OCI-LY7 (cell line): ENCODE results near the gene LRP1B. TPM values are rescaled to one million over a fixed set of nuclear protein-coding genes. Genes with fewer than 3 reads are reported as not detected.

Source experiments
- BruUV-seq: library from RNA; stranded (reverse); fragments of 400-500 nt; replicated peaks from 2 replicates; lab custom pipeline; 2021; lab: Mats Ljungman, UMichigan
- CTCF ChIA-PET: fragments of 300-600 bp; sonication (Branson Sonifier 250); formaldehyde crosslinking; loops from one replicate; lab custom pipeline; 2022; ENCODE audit warnings: antibody characterized with exemption; ENCODE audit not compliant: unreplicated experiment; lab: Charles Lee
- POLR2A ChIA-PET: fragments of 300-600 bp; sonication (Branson Sonifier 250); formaldehyde crosslinking; loops from one replicate; lab custom pipeline; 2022; ENCODE audit warnings: antibody characterized with exemption; lab: Charles Lee
- DNase-seq: peaks from one replicate; pipeline ENCODE4 v3.0.0-alpha.2; 2015; ENCODE audit warnings: low spot score
- H2AFZ ChIP-seq: fragments of 200-600 bp; sonication (generic), shearing (Covaris generic); 2 replicates; pipeline ENCODE4 v1.6.1; 2014; ENCODE audit warnings: mild to moderate bottlenecking, antibody characterized with exemption, low read length, moderate library complexity
- H3K27ac ChIP-seq: fragments of 200-600 bp; sonication (generic); 2 replicates; pipeline ENCODE4 v1.5.1; 2014; ENCODE audit warnings: mixed run types, low read depth, mild to moderate bottlenecking, moderate library complexity, low read length, inconsistent platforms; ENCODE audit not compliant: poor library complexity, severe bottlenecking
- H3K36me3 ChIP-seq: fragments of 200-600 bp; sonication (generic); 2 replicates; pipeline ENCODE4 v1.6.1; 2014; ENCODE audit warnings: mild to moderate bottlenecking, antibody characterized with exemption, low read length, moderate library complexity, mixed read lengths; ENCODE audit not compliant: insufficient read depth
- H3K4me1 ChIP-seq: fragments of 200-600 bp; sonication (generic); 2 replicates; pipeline ENCODE4 v1.5.1; 2014; ENCODE audit warnings: mild to moderate bottlenecking, low read length; ENCODE audit not compliant: insufficient read depth, poor library complexity, severe bottlenecking
- H3K4me2 ChIP-seq: fragments of 200-600 bp; sonication (generic); 2 replicates; pipeline ENCODE4 v1.6.1; 2014; ENCODE audit warnings: mild to moderate bottlenecking, low read length
- H3K4me3 ChIP-seq: fragments of 200-600 bp; sonication (generic); 2 replicates; pipeline ENCODE4 v1.5.1; 2014; ENCODE audit warnings: mild to moderate bottlenecking, low read depth, low read length; ENCODE audit not compliant: poor library complexity, severe bottlenecking
- H3K79me2 ChIP-seq: fragments of 200-600 bp; sonication (generic); 2 replicates; pipeline ENCODE4 v1.6.1; 2016; ENCODE audit warnings: low read depth, mild to moderate bottlenecking, low read length, moderate library complexity, mixed read lengths; ENCODE audit not compliant: insufficient read depth
- H3K9me2 ChIP-seq: fragments of 200-600 bp; sonication (generic); 2 replicates; pipeline ENCODE4 v1.6.1; 2016; ENCODE audit warnings: mild to moderate bottlenecking, low read length, mixed read lengths; ENCODE audit not compliant: insufficient read depth
- H3K9me3 ChIP-seq: fragments of 200-600 bp; sonication (generic); 2 replicates; pipeline ENCODE4 v1.6.1; 2014; ENCODE audit warnings: mild to moderate bottlenecking, mixed run types, low read length, mixed read lengths
- H4K20me1 ChIP-seq: fragments of 200-600 bp; sonication (generic); 2 replicates; pipeline ENCODE4 v1.6.1; 2014; ENCODE audit warnings: mild to moderate bottlenecking, antibody characterized with exemption, low read length, moderate library complexity, mixed read lengths; ENCODE audit not compliant: insufficient read depth
- EZH2phosphoT487 ChIP-seq: fragments of 200-600 bp; sonication (generic); IDR thresholded peaks from 2 replicates; pipeline ENCODE4 v1.6.1; 2018; ENCODE audit warnings: low read depth, borderline replicate concordance, mild to moderate bottlenecking, mixed run types, antibody characterized with exemption, low read length, moderate library complexity, mixed read lengths
- intact Hi-C: fragments of 100-400 bp; cut with micrococcal nuclease; formaldehyde crosslinking; loops from one replicate; pipeline ENCODE4 v1.10.0; 2022; ENCODE audit not compliant: unreplicated experiment
- total RNA-seq, 2 experiments: library from RNA; depleted of rRNA in 1 of 2; stranded (reverse); fragments of >200 nt in 1 of 2; shearing (Covaris generic) in 1 of 2; gene quantifications; 2 replicates each; pipeline ENCODE4 v1.2.3, GENCODE V29; 2014 to 2022
- TF ChIP-seq, protein P1 (sequence below): fragments of 200-600 bp; sonication (generic); conservative IDR thresholded peaks from 2 replicates; pipeline ENCODE4 v1.5.1; 2014; ENCODE audit warnings: mild to moderate bottlenecking, antibody characterized with exemption, low read length, moderate library complexity, mixed read lengths

The LRP1B gene
- total RNA-seq, 2 experiments from 2014 or later = not detected

GRCh38 chr2:140481136-140481535 is 1649.7 kb downstream of the LRP1B start:
- no peaks in the 10 kb centered on the region for H3K9me2 ChIP-seq
- no peaks in the 10 kb centered on the region for H4K20me1 ChIP-seq
- H3K79me2 ChIP-seq = no peaks in the 10 kb centered on the region
- H3K36me3 ChIP-seq = no peaks in the 10 kb centered on the region
- DNase-seq = no peak
- H3K4me2 ChIP-seq = no peak overlapping the region
- H2AFZ ChIP-seq = no peak overlapping the region
- intact Hi-C loops = no loop called here
- no peaks in the 10 kb centered on the region for H3K4me1 ChIP-seq
- CTCF ChIA-PET = no interaction called here
- POLR2A ChIA-PET = interaction anchor here (0.6 kb wide), 1 partner anchor 19 kb away, joined by 3 read pairs; no protein-coding TSS in a partner anchor
- TF ChIP-seq, protein P1, sequence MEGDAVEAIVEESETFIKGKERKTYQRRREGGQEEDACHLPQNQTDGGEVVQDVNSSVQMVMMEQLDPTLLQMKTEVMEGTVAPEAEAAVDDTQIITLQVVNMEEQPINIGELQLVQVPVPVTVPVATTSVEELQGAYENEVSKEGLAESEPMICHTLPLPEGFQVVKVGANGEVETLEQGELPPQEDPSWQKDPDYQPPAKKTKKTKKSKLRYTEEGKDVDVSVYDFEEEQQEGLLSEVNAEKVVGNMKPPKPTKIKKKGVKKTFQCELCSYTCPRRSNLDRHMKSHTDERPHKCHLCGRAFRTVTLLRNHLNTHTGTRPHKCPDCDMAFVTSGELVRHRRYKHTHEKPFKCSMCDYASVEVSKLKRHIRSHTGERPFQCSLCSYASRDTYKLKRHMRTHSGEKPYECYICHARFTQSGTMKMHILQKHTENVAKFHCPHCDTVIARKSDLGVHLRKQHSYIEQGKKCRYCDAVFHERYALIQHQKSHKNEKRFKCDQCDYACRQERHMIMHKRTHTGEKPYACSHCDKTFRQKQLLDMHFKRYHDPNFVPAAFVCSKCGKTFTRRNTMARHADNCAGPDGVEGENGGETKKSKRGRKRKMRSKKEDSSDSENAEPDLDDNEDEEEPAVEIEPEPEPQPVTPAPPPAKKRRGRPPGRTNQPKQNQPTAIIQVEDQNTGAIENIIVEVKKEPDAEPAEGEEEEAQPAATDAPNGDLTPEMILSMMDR = no peak
- TF ChIP-seq EZH2phosphoT487 = no peak
- H3K4me3 ChIP-seq = no peak overlapping the region
- H3K27ac ChIP-seq = no peak overlapping the region
- no peaks in the 10 kb centered on the region for H3K9me3 ChIP-seq
- BruUV-seq = no TSS peak

- ChIA-PET CTCF (no interaction called here), POLR2A (no interaction called here)
- Histone ChIP-seq H4K20me1 (no peaks in the 10 kb centered on the region), H3K9me2 (no peaks in the 10 kb centered on the region), H3K79me2 (no peaks in the 10 kb centered on the region), H3K36me3 (no peaks in the 10 kb centered on the region), H3K4me1 (no peaks in the 10 kb centered on the region), H3K4me2 (no peak overlapping the region), H3K27ac (no peak overlapping the region), H3K9me3 (no peaks in the 10 kb centered on the region), H3K4me3 (no peak overlapping the region), H2AFZ (no peak overlapping the region)
- no peak for TF ChIP-seq EZH2phosphoT487
- TF ChIP-seq, protein P1 = no peak
- BruUV-seq = no TSS peak
- no peak for DNase-seq
- intact Hi-C loops = no loop called here
These were observed 1657.0 kb downstream of the LRP1B start for GRCh38 chr2:140473851-140474250.

- Histone ChIP-seq H2AFZ (no peak overlapping the region), H3K4me2 (no peak overlapping the region), H4K20me1 (no peaks in the 10 kb centered on the region), H3K9me2 (no peaks in the 10 kb centered on the region), H3K36me3 (no peaks in the 10 kb centered on the region), H3K27ac (no peak overlapping the region), H3K9me3 (no peaks in the 10 kb centered on the region), H3K4me1 (no peaks in the 10 kb centered on the region), H3K4me3 (no peak overlapping the region), H3K79me2 (no peaks in the 10 kb centered on the region)
- POLR2A ChIA-PET = no interaction called here
- intact Hi-C loops = no loop called here
- CTCF ChIA-PET = no interaction called here
- no peak for DNase-seq
- BruUV-seq = no TSS peak
- TF ChIP-seq EZH2phosphoT487 = no peak
- TF ChIP-seq, protein P1 = no peak
These were observed 1658.1 kb downstream of the LRP1B start for GRCh38 chr2:140472676-140473075.
